ENCODE measurements around the gene TRPM4.
"Not testable (repeated sequence)": the region's sequence is repeated elsewhere in the genome, so short reads cannot be mapped to it uniquely, and the experiment has no call there.

TRPM4 gene

DNA sequence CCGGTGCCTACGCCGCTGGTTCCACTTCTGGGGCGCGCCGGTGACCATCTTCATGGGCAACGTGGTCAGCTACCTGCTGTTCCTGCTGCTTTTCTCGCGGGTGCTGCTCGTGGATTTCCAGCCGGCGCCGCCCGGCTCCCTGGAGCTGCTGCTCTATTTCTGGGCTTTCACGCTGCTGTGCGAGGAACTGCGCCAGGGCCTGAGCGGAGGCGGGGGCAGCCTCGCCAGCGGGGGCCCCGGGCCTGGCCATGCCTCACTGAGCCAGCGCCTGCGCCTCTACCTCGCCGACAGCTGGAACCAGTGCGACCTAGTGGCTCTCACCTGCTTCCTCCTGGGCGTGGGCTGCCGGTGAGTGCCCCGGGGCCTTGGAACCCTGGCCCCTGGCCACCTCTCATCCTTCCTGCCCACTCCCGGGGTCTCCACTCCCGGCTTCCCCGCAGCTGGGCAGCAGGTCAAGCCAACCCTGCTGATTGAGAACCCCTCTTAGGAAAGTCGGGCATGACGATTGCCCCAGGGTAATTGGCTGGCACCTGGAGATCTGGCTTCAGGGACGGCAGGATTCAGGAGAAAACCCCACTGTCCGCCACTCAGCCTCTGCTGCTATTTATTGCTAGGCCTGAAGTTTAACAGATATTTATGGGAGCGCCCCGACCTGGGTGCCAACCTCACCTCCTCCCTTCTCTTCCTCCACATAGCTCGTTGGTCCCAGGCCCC lies 39.1 kb downstream of the TRPM4 start:
- DNase-seq, result no peak

DNA sequence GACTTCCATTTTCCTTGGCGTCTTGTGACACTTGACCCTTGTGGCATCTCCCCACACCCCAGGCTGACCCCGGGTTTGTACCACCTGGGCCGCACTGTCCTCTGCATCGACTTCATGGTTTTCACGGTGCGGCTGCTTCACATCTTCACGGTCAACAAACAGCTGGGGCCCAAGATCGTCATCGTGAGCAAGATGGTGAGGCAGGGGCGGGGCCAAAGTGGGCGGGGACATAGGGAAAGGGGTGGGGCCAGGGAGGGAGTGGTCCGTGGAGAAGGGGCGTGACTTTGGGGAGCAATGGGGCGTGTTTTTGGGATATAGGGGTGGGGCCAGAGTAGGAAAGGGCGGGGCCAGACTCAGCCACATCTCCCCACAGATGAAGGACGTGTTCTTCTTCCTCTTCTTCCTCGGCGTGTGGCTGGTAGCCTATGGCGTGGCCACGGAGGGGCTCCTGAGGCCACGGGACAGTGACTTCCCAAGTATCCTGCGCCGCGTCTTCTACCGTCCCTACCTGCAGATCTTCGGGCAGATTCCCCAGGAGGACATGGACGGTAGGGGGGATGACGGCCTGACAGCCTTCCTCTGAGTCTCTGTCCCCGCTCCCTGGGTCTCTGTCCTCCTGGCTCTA lies 42.8 kb downstream of the TRPM4 start:
- DNase-seq, result no peak

- no peak for DNase-seq
Observed at GRCh38 chr19:49201042-49201441, 43.5 kb downstream of the TRPM4 start.

DNA sequence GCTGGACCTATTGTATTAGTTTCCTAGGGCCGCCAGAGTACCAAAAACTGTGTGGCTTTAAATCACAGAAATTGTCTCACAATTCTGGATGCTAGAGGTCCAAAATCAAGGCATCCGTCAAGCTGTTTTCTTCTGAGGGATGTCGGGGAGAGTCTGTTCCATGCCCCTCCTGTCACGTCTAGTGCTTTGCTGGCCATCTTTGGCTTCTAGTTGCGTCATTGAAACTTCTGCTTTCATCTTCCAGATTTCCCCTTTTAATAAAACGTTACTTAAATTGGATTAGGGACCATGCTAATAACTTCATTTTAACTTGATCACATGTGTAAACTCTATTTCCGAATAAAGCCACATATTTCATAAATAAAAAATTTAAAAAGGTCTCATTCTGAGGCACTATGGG lies 47.5 kb downstream of the TRPM4 start:
- no peak for DNase-seq

GRCh38 chr19:49209502-49209901 lies 51.9 kb downstream of the TRPM4 start:
- DNase-seq, result not testable (repeated sequence)

DNA sequence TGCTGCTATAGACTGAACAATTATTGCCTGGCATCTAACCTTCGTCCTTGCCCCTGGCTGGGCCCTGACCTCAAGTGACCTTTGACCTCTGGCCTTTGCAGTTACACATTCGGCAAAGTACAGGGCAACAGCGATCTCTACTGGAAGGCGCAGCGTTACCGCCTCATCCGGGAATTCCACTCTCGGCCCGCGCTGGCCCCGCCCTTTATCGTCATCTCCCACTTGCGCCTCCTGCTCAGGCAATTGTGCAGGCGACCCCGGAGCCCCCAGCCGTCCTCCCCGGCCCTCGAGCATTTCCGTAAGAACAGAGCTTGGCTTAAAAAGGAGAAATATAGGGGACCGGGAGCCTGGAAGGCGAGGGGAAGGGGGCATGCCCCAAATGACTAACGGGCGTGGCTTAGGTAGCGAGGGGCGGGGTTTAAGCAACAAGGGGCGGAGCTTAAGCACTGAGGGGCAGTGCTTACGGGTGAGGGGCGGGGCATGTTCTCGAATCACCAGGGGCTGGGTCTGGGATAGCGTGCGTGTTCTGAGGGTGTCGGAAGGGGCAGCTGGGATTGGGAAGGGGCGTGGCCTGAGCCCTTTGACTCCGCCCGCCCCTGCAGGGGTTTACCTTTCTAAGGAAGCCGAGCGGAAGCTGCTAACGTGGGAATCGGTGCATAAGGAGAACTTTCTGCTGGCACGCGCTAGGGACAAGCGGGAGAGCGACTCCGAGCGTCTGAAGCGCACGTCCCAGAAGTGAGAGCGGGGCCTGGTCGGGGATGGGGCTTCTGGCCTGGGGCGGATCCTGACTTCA lies 52.7 kb downstream of the TRPM4 start:
- no peak for DNase-seq

- DNase-seq, result no peak
Observed at GRCh38 chr19:49210901-49211451, 53.4 kb downstream of the TRPM4 start.

GRCh38 chr19:49212016-49212701 lies 54.6 kb downstream of the TRPM4 start:
- no peak for DNase-seq

DNA sequence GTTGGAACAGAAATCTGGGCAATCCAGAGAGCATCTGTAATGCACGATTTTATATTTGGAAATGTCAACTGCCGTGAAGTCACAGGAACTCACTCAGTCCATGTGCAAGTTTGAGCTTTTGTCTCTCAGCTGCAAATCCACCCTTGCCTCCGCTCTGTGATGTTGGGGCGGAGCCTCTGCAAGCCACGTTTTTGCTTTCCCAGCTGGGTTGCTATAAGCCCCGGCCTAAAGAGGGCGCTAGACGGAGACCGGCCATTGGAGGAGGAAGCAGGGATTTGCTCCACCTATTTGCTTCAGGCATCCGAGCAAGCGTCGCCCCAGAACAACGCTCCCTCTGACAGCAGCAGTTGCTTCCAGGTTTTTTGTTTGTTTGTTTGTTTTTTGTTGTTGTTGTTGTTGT lies 56.2 kb downstream of the TRPM4 start:
- DNase-seq, result no peak

- DNase-seq, result no peak
Observed at GRCh38 chr19:49214701-49215100, 57.1 kb downstream of the TRPM4 start.

DNA sequence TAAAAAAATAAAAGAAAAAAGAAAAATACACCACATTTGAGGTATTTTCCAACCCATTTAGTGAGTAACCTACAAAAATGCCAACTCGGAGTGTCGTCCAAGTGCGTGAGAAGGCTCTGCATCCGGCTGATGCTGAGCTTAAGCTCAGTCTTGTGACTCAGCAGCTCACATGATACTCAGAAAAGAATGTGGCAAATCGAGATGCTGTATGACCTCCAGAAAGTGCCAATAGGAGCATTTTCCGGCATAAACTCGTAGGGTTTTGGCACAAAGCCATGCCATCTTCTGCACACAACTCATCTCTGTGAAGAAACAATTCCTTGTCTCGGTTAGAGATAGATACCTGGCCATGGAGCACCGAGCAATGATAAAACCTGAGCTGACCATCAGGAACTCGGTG lies 58.5 kb downstream of the TRPM4 start:
- DNase-seq, result no peak

GRCh38 chr19:49217382-49217781 lies 59.8 kb downstream of the TRPM4 start:
- no peak for DNase-seq

DNA sequence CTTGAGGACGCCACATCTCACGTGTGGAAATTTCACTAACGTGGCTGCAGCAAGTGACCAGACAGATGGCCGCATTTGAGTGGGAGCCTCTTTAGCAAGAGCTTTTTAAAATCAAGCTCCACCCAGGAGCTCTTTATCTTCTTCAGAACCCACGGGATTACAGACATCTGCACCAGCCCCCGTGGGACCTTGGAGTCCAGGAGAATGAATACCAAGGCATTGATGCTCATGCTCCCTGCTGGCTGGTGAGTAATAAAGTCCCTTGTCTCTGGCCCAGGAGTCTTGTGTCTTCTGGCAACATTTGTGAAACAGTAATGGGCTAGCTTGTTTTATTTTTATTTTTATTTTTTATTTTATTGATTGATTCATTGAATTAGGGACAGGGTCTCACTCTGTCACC lies 64.4 kb downstream of the TRPM4 start:
- no peak for DNase-seq

DNA sequence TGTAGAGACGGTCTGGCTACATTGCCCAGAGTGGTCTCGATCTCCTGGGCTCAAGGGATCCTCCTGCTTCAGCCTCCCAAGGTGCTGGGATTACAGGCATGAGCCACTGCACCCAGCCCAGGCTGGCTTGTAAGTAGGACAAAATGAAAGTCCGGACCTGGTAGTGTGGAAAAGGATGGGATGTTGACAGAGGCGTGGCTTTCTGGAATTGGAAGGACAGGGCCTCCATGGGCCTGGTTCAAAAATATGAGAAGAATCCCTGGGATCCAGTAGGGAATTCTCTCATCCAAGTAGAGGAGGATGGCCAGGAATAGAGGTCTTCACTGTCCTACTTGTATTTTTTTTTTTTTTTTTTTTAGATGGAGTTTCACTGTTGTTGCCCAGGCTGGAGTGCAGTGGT lies 64.9 kb downstream of the TRPM4 start:
- DNase-seq, result no peak

DNA sequence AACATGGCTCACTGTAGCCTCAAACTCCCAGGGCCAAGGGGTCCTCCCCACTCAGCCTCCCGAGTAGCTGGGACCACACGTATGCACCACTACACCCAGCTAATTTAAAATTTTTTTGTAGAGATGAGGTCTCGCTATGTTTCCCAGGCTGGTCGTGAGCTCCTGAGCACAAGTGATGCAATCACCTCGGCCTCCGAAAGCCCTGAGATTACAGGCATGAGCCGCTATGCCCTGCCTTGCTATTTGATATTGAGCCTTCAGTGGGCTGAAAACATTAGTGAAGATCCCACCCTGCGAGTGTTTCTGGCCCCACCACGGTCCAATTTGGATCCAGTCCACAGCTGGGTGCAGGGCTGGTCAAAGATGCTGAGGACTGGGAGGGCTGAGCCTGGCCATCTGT lies 65.9 kb downstream of the TRPM4 start:
- DNase-seq, result no peak

DNA sequence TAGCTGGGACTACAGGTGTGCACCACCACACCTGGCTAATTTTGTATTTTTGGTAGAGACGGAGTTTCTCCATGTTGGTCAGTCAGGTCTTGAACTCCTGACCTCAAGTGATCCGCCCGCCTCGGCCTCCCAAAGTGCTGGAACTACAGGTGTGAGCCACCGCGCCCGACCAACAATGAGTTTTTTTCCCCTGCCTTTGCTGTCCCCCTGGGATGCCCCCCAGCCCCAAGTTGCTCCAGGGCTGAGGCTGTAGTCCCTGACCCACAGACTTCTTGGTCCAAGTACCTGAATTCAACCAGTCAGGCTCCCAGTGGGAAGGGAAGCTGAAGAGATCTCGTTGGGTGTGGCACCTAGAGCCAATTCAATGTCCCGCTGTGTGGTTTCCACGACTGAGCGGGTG lies 66.8 kb downstream of the TRPM4 start:
- not testable (repeated sequence) for DNase-seq

GRCh38 chr19:49224879-49225278 lies 67.3 kb downstream of the TRPM4 start:
- DNase-seq, result no peak

DNA sequence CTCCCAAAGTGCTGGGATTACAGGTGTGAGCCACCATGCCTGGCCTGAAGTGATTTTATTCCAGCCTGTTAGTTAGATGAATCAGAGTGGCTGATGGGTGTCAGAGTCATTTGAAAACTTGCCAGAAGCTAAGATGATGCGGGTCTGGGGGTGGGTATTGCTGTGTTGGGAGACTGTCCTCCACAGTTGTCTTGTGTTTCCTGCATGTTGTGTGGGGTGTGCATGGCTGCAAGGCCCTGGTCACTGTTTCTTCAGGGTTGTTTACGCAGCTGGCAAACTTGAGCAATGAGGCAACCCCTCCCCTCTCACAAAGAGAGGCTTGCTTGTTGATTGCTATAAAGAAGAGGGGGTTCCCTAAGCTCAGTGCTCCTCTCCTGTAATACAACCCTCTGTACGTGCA lies 71.8 kb downstream of the TRPM4 start:
- DNase-seq, result no peak

DNA sequence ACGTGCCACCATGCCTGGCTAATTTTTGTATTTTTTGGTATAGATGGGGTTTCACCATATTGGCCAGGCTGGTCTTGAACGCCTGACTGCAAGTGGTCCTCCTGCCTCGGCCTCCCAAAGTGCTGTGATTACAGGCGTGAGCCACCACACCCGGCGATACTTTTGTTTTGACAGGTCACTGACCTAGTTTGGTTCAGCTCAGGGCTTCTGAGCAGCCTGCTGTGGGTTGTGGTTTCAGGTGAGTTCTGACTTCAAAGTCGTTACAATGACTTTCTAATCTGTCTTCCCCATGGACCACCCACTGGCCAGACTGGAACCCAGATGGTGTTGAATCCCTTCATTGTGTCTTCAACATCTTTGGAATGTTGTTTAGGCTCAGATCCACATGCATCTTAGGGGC lies 73.8 kb downstream of the TRPM4 start:
- no peak for DNase-seq

GRCh38 chr19:49231804-49232203 lies 74.2 kb downstream of the TRPM4 start:
- DNase-seq, result no peak

GRCh38 chr19:49233163-49233562 lies 75.6 kb downstream of the TRPM4 start:
- no peak for DNase-seq

- DNase-seq, result no peak
Observed at GRCh38 chr19:49241769-49242168, 84.2 kb downstream of the TRPM4 start.

DNA sequence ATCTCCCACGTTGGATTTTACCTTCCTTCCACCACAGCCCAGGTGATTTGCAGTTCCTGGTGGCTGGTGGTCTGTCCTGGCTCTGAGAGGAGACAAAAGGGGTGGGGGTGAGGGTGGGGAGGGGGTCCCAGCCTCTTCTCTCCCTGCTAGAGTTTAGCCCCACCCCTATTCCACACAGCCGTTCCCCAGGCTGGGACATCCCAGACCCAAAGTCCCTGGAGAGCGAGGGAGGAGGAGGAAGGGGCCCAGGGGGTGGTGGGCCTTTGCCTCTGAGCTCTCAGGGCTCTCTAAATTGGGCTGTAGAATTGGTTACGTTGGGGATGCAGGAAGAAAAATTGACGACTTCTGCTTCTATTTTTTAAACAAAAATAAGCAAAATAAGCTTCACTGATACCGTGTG lies 85.5 kb downstream of the TRPM4 start:
- DNase-seq, result no peak

All from NCI-H1417 treated with DMSO at 0.1 percent for 48 hours (cell line).